H1 (cell line): ENCODE measurements around the gene RNF168. TPM values are rescaled to one million over a fixed set of nuclear protein-coding genes. Genes with fewer than 3 reads are reported as not detected.

Experiments used
- CTCF ChIA-PET: fragments of 300-600 bp; sonication (Branson Sonifier 250); formaldehyde crosslinking; loops from one replicate; lab custom pipeline; 2021; ENCODE audit not compliant: partially characterized antibody; lab: Charles Lee
- POLR2A ChIA-PET: fragments of 300-600 bp; sonication (Branson Sonifier 250); formaldehyde crosslinking; loops from one replicate; lab custom pipeline; 2021; ENCODE audit warnings: inconsistent platforms; ENCODE audit not compliant: partially characterized antibody; lab: Charles Lee
- DNase-seq, 2 experiments: peaks; one replicate each; pipeline versions ENCODE4 v3.0.0 to v3.0.0-alpha.2; 2010 to 2022; ENCODE audit warnings: low spot score in 2 of 2, low read depth in 1 of 2, mixed read lengths in 1 of 2
- FAIRE-seq: peaks from 2 replicates; lab custom pipeline; 2011; peaks lifted over from hg19 to GRCh38; lab: Jason Lieb, UNC
- H2AFZ ChIP-seq: 2 replicates; pipeline ENCODE4 v1.8.1; 2012; ENCODE audit warnings: low read length, inconsistent platforms
- H2AK5ac ChIP-seq: 2 replicates; pipeline ENCODE4 v1.6.1; 2013; ENCODE audit warnings: low read depth, low read length
- H2BK120ac ChIP-seq: replicated peaks from 2 replicates; pipeline ENCODE3; 2013; ENCODE audit warnings: low read depth, low read length, inconsistent platforms
- H2BK12ac ChIP-seq: 2 replicates; pipeline ENCODE4 v1.6.1; 2013; ENCODE audit warnings: low read depth, low read length
- H2BK15ac ChIP-seq: 2 replicates; pipeline ENCODE4 v1.6.1; 2013; ENCODE audit warnings: low read length
- H2BK20ac ChIP-seq: 2 replicates; pipeline ENCODE4 v1.6.1; 2013; ENCODE audit warnings: low read length
- H2BK5ac ChIP-seq: 2 replicates; pipeline ENCODE4 v1.6.1; 2013; ENCODE audit warnings: low read depth, low read length
- H3K14ac ChIP-seq: 2 replicates; pipeline ENCODE4 v1.6.1; 2013; ENCODE audit warnings: inconsistent platforms; ENCODE audit not compliant: insufficient read length
- H3K18ac ChIP-seq: 2 replicates; pipeline ENCODE4 v1.6.1; 2013; ENCODE audit warnings: low read length; ENCODE audit errors: extremely low read depth
- H3K23ac ChIP-seq: 2 replicates; pipeline ENCODE4 v1.6.1; 2013; ENCODE audit warnings: inconsistent platforms; ENCODE audit not compliant: insufficient read length
- H3K23me2 ChIP-seq: 2 replicates; pipeline ENCODE4 v1.6.1; 2013; ENCODE audit warnings: low read depth, low read length
- H3K27ac ChIP-seq: 2 replicates; pipeline ENCODE4 v1.6.1; 2011; ENCODE audit warnings: low read depth, low read length, inconsistent platforms
- H3K27me3 ChIP-seq, 4 experiments: replicated peaks in 1 of 4; 1 replicate in 1 of 4; 2 replicates in 3 of 4; pipeline versions ENCODE4 v1.6.1 to v1.8.1; 2011 to 2013; ENCODE audit warnings: low read length in 3 of 4, mild to moderate bottlenecking in 3 of 4, inconsistent platforms in 2 of 4, mixed read lengths in 2 of 4, moderate library complexity in 1 of 4; ENCODE audit not compliant: control insufficient read depth in 3 of 4, insufficient read depth in 3 of 4; ENCODE audit errors: extremely low read depth in 1 of 4
- H3K36me3 ChIP-seq, 4 experiments: 2 replicates each; pipeline versions ENCODE4 v1.6.1 to v1.8.1; 2011 to 2013; ENCODE audit warnings: mild to moderate bottlenecking in 4 of 4, low read length in 3 of 4, moderate library complexity in 2 of 4, control low read depth in 1 of 4, inconsistent platforms in 1 of 4; ENCODE audit not compliant: insufficient read depth in 4 of 4, control insufficient read depth in 2 of 4
- H3K4ac ChIP-seq: replicated peaks from 2 replicates; pipeline ENCODE3; 2013; ENCODE audit warnings: low read length, low read depth, mixed read lengths, inconsistent platforms; ENCODE audit not compliant: insufficient read length
- H3K4me1 ChIP-seq, 4 experiments: replicated peaks in 1 of 4; 1 replicate in 1 of 4; 2 replicates in 3 of 4; pipeline versions ENCODE4 v1.6.1 to v1.8.1; 2011 to 2013; ENCODE audit warnings: low read length in 3 of 4, inconsistent platforms in 2 of 4, mixed read lengths in 1 of 4; ENCODE audit not compliant: insufficient read depth in 4 of 4, control insufficient read depth in 3 of 4
- H3K4me2 ChIP-seq, 2 experiments: 2 replicates each; pipeline versions ENCODE4 v1.6.1 to v1.8.1; 2011 to 2013; ENCODE audit warnings: low read depth in 2 of 2, low read length in 2 of 2, control low read depth in 1 of 2, inconsistent platforms in 1 of 2, mild to moderate bottlenecking in 1 of 2; ENCODE audit not compliant: insufficient read depth in 1 of 2
- H3K4me3 ChIP-seq, 4 experiments: fragments of 200-600, 300-600 bp in 1 of 4; sonication (generic), shearing (Covaris generic), sonication (Bioruptor Twin) in 1 of 4; 2 replicates each; pipeline versions ENCODE4 v1.5.1 to v1.8.1; 2011 to 2016; ENCODE audit warnings: low read length in 4 of 4, low read depth in 3 of 4, control low read depth in 2 of 4, inconsistent platforms in 2 of 4, mild to moderate bottlenecking in 2 of 4, mixed read lengths in 1 of 4, moderate library complexity in 1 of 4; ENCODE audit not compliant: insufficient read depth in 2 of 4; ENCODE audit errors: extremely low read depth in 1 of 4
- H3K56ac ChIP-seq: replicated peaks from 2 replicates; pipeline ENCODE3; 2013; ENCODE audit warnings: low read depth, mild to moderate bottlenecking, mixed read lengths, low read length, inconsistent platforms; ENCODE audit not compliant: insufficient read length
- H3K79me1 ChIP-seq: 2 replicates; pipeline ENCODE4 v1.6.1; 2013; ENCODE audit warnings: low read depth, low read length, control low read depth
- H3K79me2 ChIP-seq, 2 experiments: 2 replicates each; pipeline versions ENCODE4 v1.6.1 to v1.8.1; 2012 to 2013; ENCODE audit warnings: low read length in 2 of 2, mild to moderate bottlenecking in 2 of 2, inconsistent platforms in 1 of 2; ENCODE audit not compliant: insufficient read depth in 2 of 2, control insufficient read depth in 1 of 2
- H3K9ac ChIP-seq, 4 experiments: replicated peaks in 1 of 4; 1 replicate in 1 of 4; 2 replicates in 3 of 4; pipeline versions ENCODE4 v1.6.1 to v1.8.1; 2011 to 2013; ENCODE audit warnings: low read depth in 3 of 4, low read length in 3 of 4, control low read depth in 2 of 4, mild to moderate bottlenecking in 2 of 4, moderate library complexity in 2 of 4, inconsistent platforms in 1 of 4; ENCODE audit errors: extremely low read depth in 1 of 4
- H3K9me3 ChIP-seq, 2 experiments: 2 replicates each; pipeline versions ENCODE4 v1.6.1 to v1.8.1; 2012 to 2013; ENCODE audit warnings: mild to moderate bottlenecking in 2 of 2, moderate library complexity in 2 of 2, control low read depth in 1 of 2, inconsistent platforms in 1 of 2, low read depth in 1 of 2, low read length in 1 of 2, mixed read lengths in 1 of 2; ENCODE audit not compliant: insufficient read depth in 2 of 2
- H4K20me1 ChIP-seq, 2 experiments: replicated peaks in 1 of 2; 2 replicates each; pipeline versions ENCODE3 to v1.8.1; 2011 to 2013; ENCODE audit warnings: inconsistent platforms in 2 of 2, low read length in 2 of 2, mild to moderate bottlenecking in 1 of 2; ENCODE audit not compliant: insufficient read depth in 2 of 2, control insufficient read depth in 1 of 2
- H4K5ac ChIP-seq: 2 replicates; pipeline ENCODE4 v1.6.1; 2013; ENCODE audit warnings: low read length, low read depth, mixed read lengths, inconsistent platforms; ENCODE audit not compliant: insufficient read length
- H4K8ac ChIP-seq: 2 replicates; pipeline ENCODE4 v1.8.0; 2013; ENCODE audit warnings: mild to moderate bottlenecking, moderate library complexity, low read length, inconsistent platforms; ENCODE audit not compliant: insufficient read depth; ENCODE audit errors: extremely low read depth
- H4K91ac ChIP-seq: replicated peaks from 2 replicates; pipeline ENCODE3; 2013; ENCODE audit warnings: low read length, mixed read lengths, inconsistent platforms; ENCODE audit not compliant: insufficient read length
- BCL11A ChIP-seq, 2 experiments: IDR thresholded peaks; one replicate each; pipeline ENCODE4 v1.6.1; 2011; ENCODE audit warnings: low read depth in 2 of 2, low read length in 2 of 2, mild to moderate bottlenecking in 2 of 2
- CBX8 ChIP-seq: fragments of 300-800, 300-1000 bp; sonication (generic); IDR thresholded peaks from 2 replicates; pipeline ENCODE4 v1.7.1; 2016; ENCODE audit warnings: low read depth, low read length, borderline replicate concordance
- EGR1 ChIP-seq: IDR thresholded peaks from 2 replicates; pipeline ENCODE4 v1.6.1; 2011; ENCODE audit warnings: low read depth, low read length, borderline replicate concordance
- EZH2 ChIP-seq: fragments of 200-600 bp; sonication (generic); IDR thresholded peaks from 2 replicates; pipeline ENCODE4 v1.7.1; 2012; ENCODE audit warnings: low read depth, mild to moderate bottlenecking, moderate library complexity, low read length, inconsistent platforms; ENCODE audit not compliant: severe bottlenecking
- HDAC2 ChIP-seq, 2 experiments: fragments of 300-600 bp in 1 of 2; sonication (generic) in 1 of 2; IDR thresholded peaks; 2 replicates each; pipeline ENCODE4 v1.6.1; 2011 to 2012; ENCODE audit warnings: low read depth in 2 of 2, low read length in 2 of 2, mild to moderate bottlenecking in 2 of 2, moderate library complexity in 2 of 2, borderline replicate concordance in 1 of 2, inconsistent platforms in 1 of 2
- NRF1 ChIP-seq: IDR thresholded peaks from 2 replicates; pipeline ENCODE4 v1.6.1; 2011; ENCODE audit warnings: mild to moderate bottlenecking, low read depth, low read length, improper control_type of control experiment
- SP4 ChIP-seq: IDR thresholded peaks from 2 replicates; pipeline ENCODE4 v1.6.1; 2012; ENCODE audit warnings: low read length, inconsistent platforms
- WGBS, 2 experiments: shearing (Covaris generic) in 1 of 2; methylation state at CpG; one replicate each; pipeline versions ENCODE4 v1.1.6 to v1.1.7; 2013 to 2015; ENCODE audit warnings: low lambda C conversion rate in 2 of 2, mixed read lengths in 2 of 2, inconsistent platforms in 1 of 2, low coverage in 1 of 2, missing lambda C conversion rate in 1 of 2; ENCODE audit not compliant: insufficient replicate concordance in 2 of 2, insufficient coverage in 1 of 2, insufficient read length in 1 of 2; ENCODE audit errors: extremely low coverage in 1 of 2, missing lambda C conversion rate in 1 of 2; 5-methylcytosine and 5-hydroxymethylcytosine counted together
- polyA plus RNA-seq, 7 experiments: library from polyadenylated mRNA; depleted of rRNA in 3 of 7; stranded (reverse) in 5 of 7; unstranded in 2 of 7; fragments of >200 nt in 5 of 7; fragments of 200-250 nt in 2 of 7; gene quantifications; 1 replicate in 5 of 7; 2 replicates in 1 of 7; 4 replicates in 1 of 7; pipeline versions ENCODE4 v1.2.1 to v1.2.3, GENCODE V29; 2011 to 2013; ENCODE audit warnings: missing spikeins in 2 of 7, mixed read lengths in 2 of 7
- total RNA-seq: library from RNA; stranded (reverse); fragmentation: NEBNext Ultra II Directional; extraction: Animal tissue kit (Norgen Biotek cat#: 25700); gene quantifications from 2 replicates; pipeline ENCODE4 v1.2.1, GENCODE V29; 2021
- TF ChIP-seq, protein P1 (sequence below), 3 experiments: IDR thresholded peaks; 1 replicate in 2 of 3; 2 replicates in 1 of 3; pipeline versions ENCODE4 v1.5.1 to v1.6.1; 2011; ENCODE audit warnings: low read length in 3 of 3, mild to moderate bottlenecking in 3 of 3, inconsistent platforms in 2 of 3, low read depth in 1 of 3, moderate library complexity in 1 of 3; ENCODE audit not compliant: insufficient read depth in 1 of 3; ENCODE audit errors: control extremely low read depth in 1 of 3
- TF ChIP-seq, protein P2 (sequence below): IDR thresholded peaks from 2 replicates; pipeline ENCODE4 v1.6.1; 2012; ENCODE audit warnings: inconsistent platforms

RNF168 gene
- total and polyA plus RNA-seq, 2 of the 8 experiments (the other 6 are each of a cell fraction or from before 2014, with no cell fraction given), result 6.3 to 63.5 TPM

DNA sequence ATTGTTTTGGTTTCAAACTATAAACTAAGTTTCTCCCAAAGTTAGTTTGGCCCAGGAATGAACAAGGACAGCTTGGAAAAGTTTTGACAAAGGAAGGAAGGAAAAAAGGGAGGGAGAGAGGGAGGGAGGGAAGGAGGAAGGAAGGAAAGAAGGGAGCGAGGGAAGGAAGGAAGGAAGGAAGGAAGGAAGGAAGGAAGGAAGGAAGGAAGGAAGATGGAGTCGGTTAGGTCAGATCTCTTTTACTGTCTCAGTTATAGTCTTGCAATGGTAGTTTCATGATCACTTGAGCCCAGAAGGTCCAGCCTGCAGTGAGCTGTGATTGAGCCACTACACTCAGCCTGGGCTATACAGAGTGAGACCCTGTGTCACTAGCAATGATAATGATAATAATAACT, 59.1 kb downstream of the RNF168 start:
- Histone ChIP-seq H3K9me3 (no peaks in the 10 kb centered on the region), H3K18ac (no peak overlapping the region), H2BK15ac (no peak overlapping the region), H4K8ac (no peak overlapping the region), H4K91ac (no peak overlapping the region), H4K20me1 (no peaks in the 10 kb centered on the region), H3K27ac (no peak overlapping the region), H4K5ac (no peak overlapping the region), H3K23me2 (0 out of 2 replicates have a peak, but pooled peaks cover 2% of the 10 kb centered on the region), H3K79me2 (no peaks in the 10 kb centered on the region), H3K4me3 (no peak overlapping the region), H2AFZ (peak overlapping the region; percentile 66), H3K56ac (no peak overlapping the region), H3K14ac (no peak overlapping the region), H2AK5ac (no peak overlapping the region), H3K4ac (no peak overlapping the region), H2BK120ac (no peak overlapping the region), H3K4me2 (no peak overlapping the region), H3K23ac (no peak overlapping the region), H2BK12ac (no peak overlapping the region), H2BK20ac (no peak overlapping the region), H3K79me1 (no peaks in the 10 kb centered on the region), H2BK5ac (no peak overlapping the region), H3K4me1 (no peaks in the 10 kb centered on the region), H3K36me3 (no peaks in the 10 kb centered on the region), H3K9ac (no peak overlapping the region), H3K27me3 (no peaks in the 10 kb centered on the region)
- WGBS, 2 experiments, result 55% methylated on average over 2 of the region's 2 CpGs; no CpG with 5 or more reads in 1 of the 2 experiments
- CTCF ChIA-PET, result interaction anchor here (0.6 to 3.0 kb wide), 4 partner anchors 9 to 238 kb away, joined by 4 to 9 read pairs (median 4); no protein-coding TSS in a partner anchor
- TF ChIP-seq, protein P1, sequence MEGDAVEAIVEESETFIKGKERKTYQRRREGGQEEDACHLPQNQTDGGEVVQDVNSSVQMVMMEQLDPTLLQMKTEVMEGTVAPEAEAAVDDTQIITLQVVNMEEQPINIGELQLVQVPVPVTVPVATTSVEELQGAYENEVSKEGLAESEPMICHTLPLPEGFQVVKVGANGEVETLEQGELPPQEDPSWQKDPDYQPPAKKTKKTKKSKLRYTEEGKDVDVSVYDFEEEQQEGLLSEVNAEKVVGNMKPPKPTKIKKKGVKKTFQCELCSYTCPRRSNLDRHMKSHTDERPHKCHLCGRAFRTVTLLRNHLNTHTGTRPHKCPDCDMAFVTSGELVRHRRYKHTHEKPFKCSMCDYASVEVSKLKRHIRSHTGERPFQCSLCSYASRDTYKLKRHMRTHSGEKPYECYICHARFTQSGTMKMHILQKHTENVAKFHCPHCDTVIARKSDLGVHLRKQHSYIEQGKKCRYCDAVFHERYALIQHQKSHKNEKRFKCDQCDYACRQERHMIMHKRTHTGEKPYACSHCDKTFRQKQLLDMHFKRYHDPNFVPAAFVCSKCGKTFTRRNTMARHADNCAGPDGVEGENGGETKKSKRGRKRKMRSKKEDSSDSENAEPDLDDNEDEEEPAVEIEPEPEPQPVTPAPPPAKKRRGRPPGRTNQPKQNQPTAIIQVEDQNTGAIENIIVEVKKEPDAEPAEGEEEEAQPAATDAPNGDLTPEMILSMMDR (IDR thresholded peaks at IDR 0.05; ENCODE audit: control extremely low read depth in 1 of 3, insufficient read depth in 1 of 3, low read depth in 1 of 3, low read length in 3 of 3), result no peak
- TF ChIP-seq BCL11A (IDR thresholded peaks at IDR 0.05; ENCODE audit: low read depth in 2 of 2, low read length in 2 of 2) (no peak), EGR1 (no peak), NRF1 (no peak), EZH2 (no peak), CBX8 (no peak), SP4 (no peak), HDAC2 (IDR thresholded peaks at IDR 0.05; ENCODE audit: borderline replicate concordance in 1 of 2, low read depth in 2 of 2, low read length in 2 of 2) (no peak)
- TF ChIP-seq, protein P2, sequence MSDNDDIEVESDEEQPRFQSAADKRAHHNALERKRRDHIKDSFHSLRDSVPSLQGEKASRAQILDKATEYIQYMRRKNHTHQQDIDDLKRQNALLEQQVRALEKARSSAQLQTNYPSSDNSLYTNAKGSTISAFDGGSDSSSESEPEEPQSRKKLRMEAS, result no peak
- DNase-seq (no peak), FAIRE-seq (no peak)
- POLR2A ChIA-PET, result no interaction called here
